Pons (tissue), 1 donor: ENCODE measurements around the gene SLC7A6OS.

Experiments
- DNase-seq: peaks from one replicate; pipeline ENCODE4 v3.0.0-alpha.2; 2016; ENCODE audit warnings: low spot score

SLC7A6OS gene

DNA sequence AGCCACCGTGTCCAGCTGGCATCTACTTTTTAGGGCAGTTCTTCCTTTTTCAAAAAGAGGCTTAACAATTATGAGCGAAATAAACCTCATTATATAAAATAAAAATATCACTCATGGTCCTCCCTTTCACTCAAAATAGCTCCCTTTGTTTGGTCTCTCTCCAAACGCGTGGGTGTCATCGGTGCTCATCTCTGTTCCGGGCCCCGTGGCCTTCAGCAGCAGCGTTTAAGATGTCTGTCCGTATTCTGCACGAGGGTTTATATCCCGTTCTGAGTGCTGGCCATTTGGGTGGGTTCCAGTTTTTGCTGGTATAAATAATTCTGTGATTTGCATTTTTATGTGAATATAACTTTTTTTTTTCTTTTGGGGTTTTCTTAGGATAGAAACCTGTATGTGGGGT, 33.5 kb upstream of the SLC7A6OS start:
- no peak for DNase-seq

GRCh38 chr16:68343137-68343536, 32.4 kb upstream of the SLC7A6OS start:
- DNase-seq: no peak

GRCh38 chr16:68342620-68343019, 31.9 kb upstream of the SLC7A6OS start:
- no peak for DNase-seq

DNA sequence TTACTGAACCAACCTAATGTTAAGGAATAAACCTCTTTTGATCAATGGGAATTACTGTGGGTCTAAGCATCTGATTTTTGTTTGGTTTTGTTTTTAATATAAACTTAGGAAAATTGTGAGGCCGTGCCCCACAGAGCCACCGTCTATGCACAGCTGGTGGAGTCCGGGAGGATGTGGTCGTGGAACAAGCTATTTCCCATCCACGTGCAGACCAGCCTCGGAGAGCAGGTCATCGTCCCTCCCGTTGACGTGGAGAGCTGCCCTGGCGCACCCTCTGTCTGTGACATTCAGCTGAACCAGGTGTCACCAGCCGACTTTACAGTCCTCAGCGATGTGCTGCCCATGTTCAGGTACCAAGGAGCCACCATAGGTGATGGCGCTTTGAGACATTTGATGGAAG, 28.5 kb upstream of the SLC7A6OS start:
- no peak for DNase-seq

DNA sequence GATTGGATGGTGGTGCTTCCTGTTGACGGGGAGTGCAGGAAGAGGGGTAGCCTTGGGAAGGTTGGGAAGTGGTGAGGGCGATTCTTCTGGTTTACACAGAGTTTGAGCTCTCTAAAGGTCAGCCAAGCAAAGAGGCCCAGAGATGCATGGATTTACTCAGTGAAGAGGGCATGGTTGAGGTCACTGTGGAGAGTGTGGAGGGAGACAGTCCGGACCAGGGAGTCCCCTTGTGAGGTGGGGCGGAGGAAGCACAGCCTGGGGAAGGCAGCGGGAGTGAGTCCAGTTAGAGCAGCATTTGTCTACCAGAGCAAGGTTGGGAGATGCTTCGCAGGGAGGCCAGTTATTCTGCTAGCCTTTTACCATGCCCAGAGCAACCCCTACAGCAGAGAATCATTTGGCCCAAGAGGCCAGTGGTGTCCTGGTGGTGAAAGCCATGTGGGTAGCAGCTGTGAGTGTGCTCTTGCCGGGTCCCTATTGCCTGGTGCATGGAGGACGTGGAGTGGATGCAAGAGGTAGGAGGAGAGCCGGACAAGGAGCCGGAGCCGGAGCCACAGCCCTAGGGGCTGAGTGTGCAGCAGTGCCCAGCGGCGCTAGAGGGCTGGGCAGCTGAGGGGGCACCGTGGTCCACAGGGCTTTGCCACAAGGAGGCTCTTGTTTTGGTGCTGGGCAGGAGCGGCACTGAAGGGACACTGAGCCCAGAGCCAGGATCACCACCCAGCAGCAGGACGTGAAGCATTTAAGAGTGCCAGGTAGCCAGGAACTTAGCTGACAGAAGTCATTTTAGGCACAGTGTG, 27.8 kb upstream of the SLC7A6OS start:
- DNase-seq: no peak

DNA sequence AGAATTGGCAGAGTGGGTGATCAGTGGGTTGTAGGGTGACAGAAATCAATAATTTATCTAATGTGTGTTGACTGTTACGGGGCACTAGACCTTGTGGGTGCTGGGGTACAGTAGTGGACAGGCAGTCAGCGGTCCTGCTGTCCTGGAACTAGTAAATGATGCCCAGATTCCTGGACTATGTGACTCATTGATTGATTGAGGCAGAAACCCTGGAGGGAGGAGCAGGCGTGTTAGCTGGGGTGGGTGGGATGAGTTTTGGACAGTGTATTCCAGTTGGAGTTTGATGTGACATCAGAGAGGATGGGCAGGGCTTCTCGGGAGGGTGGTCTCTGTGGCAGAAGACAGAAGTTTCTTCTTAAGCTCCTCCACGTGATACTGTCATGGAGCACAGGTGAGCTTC, 24.4 kb upstream of the SLC7A6OS start:
- DNase-seq: no peak

- DNase-seq: peak; percentile 84
Observed at GRCh38 chr16:68332411-68333121, 21.8 kb upstream of the SLC7A6OS start.

- no peak for DNase-seq
Observed at GRCh38 chr16:68331879-68332410, 21.2 kb upstream of the SLC7A6OS start.

DNA sequence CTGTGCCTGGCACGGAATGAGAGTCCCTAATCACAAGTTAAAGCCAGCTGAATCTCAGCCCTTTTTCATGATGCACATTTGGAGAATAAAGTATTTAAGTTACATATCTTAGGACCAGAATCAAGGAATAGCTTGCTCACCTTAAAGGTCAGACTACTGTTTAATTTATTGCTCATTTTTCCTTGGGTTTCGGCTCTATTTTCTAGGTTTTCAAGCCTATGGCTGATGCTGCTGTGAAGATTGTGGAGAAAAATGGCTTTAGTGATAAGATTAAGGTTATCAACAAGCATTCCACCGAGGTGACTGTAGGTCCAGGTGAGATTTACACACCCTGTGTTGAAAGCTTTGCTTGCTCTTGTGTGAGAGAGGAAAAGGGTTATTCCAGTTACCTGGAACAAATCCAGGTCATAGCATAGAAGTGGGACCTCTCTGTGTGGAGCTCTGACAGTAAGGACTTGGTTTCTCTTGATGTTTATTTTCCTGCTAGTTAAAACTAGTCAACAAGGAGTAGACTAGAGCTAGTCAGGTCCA, 18.2 kb upstream of the SLC7A6OS start:
- peak; percentile 36 for DNase-seq

DNA sequence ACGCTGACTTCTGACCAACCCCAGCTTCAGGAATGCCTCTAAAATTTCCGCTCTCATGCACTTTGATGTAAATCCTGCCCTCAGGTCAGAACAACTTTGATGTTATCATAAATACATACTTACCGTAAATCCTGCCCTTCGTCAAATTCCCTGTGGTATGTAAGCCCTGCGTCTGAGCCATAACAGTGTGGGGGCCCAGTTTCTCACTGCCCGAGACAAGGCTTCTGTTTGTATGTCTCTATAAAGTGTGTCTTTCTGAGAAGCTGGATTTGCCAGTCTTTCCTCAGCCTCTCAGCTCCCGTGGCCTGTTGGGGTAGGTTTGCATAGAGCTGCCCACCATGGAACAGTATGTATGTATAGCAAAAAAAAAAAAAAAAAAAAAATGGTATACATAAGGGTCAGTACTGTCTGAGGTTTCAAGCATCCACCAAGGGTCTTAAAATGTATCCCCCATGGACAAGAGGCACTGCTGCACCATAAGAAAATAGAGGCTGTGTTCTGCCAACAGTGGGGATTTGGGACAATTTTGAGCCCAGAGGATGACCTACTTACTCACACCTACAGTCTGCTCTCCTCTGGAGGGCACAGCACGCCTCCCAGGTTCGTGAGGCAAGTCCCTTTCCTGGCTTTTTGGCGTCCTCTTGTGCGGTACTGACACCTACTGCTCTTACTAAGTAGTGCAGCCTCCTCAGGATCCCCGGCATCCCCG, 17.6 kb upstream of the SLC7A6OS start:
- DNase-seq: peak; percentile 95

- no peak for DNase-seq
Observed at GRCh38 chr16:68324780-68325357, 14.1 kb upstream of the SLC7A6OS start.

DNA sequence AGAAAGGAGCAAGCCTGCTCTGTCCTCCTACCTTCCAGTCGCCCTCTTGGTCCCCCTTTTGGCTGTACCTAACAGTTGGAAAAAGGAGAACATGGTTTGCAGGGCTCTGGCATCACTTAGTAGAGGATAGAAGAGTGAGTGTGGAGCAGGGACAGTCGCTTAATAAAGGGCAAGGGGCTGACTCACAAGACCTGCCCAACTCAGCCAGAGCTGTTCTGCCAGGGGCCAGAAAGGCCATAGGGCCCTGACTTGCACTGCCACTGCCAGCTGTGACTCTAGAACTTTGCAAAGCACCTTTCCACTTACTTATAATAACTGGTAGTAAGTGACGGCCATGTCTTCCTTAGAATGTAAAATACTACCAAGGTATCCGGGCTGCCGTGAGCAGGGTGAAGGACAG, 13.6 kb upstream of the SLC7A6OS start:
- DNase-seq: no peak

DNA sequence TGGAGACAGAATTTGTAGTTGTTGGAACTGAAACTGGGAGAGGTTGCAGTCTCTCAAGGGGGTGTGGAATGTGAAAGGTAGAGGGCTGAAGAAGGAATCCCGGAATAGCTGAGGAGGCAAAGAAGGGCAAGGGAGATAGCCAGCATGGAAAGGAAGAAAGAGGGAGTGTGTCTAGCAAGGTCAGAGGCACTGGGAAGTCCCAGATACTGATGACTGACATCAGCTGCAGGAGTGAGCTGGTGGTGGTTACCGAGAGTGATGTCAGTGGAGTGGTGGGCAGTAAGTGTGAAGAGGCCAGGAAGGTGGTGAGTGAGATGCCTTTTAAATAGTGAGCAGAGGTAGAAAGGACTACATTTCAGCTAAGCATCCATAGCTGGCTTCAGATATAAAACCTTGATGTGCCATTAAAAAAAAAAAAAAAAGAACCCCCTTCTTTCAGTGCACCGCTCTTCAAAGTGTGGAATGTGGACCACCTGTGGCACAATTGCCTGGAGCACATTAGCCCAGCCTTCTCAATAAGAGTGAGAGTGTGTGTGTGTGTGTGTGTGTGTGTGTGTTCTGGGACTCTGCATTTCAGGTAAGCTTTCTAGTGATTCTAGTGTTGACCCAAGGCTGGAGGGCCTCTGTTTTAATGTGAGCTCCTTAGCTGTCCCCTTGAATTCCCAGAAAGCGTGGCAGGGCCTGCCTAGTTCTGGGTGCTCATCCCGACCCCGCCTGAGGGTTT, 8.6 kb upstream of the SLC7A6OS start:
- no peak for DNase-seq

GRCh38 chr16:68313116-68313515, 2.4 kb upstream of the SLC7A6OS start:
- DNase-seq: no peak

DNA sequence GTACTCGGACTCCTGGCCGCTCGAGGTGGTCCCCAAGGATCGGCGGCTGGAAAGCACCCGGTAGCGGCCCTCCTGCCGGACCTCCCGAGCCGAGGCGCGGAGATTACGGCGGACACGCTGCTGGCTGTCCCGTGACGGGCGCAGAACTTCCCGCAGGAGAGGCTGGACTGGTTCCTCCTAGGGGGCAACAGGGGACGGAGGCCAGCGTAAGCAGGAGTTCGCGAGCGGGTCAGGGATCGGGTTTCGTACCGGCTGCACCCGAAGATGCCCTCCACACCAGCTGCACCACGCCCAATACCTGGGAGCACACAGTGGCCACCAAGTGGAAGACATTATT, 341 bp downstream of the SLC7A6OS start:
- DNase-seq: no peak

DNA sequence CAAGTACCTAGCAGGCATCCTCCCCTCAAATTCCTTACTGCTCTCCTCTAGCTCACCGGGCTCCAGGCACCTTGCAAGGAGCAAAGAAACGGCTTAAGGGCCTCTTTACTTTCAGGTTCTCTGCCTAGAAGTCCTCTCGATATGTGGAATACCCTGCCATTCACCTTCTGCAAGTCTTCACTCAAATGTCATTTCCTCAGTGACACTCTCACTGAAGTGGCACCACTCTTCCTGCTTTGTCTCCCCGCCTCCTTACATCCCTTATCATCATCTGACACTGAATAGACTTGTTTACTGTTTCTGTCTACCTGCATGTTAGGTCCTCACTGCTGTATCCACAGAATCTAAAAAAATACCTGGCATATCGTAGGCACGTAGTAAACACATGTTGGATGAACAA, 947 bp downstream of the SLC7A6OS start:
- no peak for DNase-seq

- DNase-seq: no peak
Observed at GRCh38 chr16:68306633-68307032, 4.1 kb downstream of the SLC7A6OS start.

DNA sequence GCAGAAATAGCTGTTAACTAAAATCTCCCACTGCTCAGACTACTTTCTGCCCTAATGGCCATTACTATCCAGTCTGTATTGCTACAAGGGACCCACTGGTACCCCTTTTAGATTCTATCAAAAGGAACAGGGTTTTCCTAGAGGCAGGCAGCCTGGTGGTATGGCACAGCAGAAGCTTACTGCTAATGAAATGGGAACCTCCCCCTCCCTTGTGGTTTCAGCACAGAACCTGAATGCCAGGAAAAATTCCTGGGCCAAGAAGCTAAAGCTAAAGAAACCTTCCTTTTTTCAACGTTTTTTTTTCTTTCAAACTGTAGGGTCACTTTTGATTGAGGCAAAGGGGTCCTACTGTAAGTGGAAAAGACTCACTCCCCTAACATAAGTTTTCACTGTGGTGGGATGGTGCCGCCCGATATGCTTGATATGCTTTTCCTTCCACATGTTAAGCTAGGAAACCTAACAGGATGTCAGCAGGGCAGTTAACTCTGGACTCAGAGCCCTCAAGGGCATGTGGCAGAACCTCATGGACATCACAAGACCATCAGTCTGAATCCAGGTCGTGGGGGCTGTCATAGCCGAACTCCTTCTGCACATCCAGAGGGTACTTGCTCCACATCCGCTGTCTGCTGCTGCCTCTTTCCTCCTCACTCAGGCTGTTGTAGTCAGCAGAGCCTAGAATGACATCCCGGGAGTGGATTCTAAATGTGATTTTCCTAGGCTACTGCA, 9.8 kb downstream of the SLC7A6OS start:
- DNase-seq: no peak

DNA sequence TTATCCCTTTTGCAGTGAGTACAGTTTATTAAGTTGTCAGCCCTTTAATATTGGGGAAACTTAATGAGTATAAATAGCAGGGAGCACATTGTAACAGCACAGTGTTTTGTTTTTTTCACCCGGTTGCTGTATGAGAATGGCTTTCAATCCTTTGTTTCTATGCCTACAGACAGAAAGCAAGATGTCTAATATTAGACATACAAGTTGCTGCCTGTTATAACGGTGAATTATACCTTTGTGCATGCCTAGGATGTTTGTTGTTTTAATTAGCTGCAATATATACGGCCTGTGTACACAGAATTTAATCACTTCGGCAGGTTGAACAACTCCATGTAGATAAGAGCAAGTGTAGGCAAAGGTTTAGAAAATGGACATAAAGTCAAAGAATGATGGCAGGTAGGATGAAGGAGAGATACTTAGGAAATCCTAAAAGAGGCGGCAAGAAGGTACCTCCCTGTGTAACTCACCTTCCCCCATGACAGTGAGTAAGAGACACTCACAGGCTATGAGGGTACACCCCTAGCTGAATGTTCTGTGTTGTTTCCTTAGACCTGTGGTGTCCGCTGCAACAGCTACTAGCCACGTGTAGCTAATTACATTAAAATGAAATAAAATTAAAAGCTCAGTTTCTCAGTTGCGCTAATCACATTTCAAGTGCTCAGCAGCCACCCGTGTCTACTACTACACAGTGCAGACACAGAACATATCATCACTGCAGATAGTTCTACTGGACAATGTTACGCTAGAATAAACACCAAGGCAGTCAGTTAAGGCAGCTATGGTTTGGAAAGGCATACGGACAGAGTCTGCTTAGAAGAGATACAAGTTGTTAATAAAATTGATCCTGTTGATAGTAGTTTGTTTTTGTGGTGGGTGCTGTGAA, 10.9 kb downstream of the SLC7A6OS start:
- no peak for DNase-seq
